GM23338 (cell line): ENCODE measurements around the gene MED12L.

Source experiments
- CTCF ChIP-seq, 2 experiments: fragments of 200-600 bp in 1 of 2; sonication (generic) in 1 of 2; conservative IDR thresholded peaks; 2 replicates each; pipeline versions ENCODE4 v1.5.1 to v1.6.1; 2016 to 2017; ENCODE audit warnings: antibody characterized with exemption in 2 of 2, low read depth in 2 of 2, mild to moderate bottlenecking in 2 of 2, moderate library complexity in 1 of 2
- EZH2 ChIP-seq: fragments of 200-600 bp; sonication (generic); IDR thresholded peaks from one replicate; pipeline ENCODE4 v1.8.0; 2017; ENCODE audit warnings: antibody characterized with exemption, mild to moderate bottlenecking, low read depth; ENCODE audit not compliant: unreplicated experiment
- EZH2phosphoT487 ChIP-seq: fragments of 200-600 bp; sonication (generic); IDR thresholded peaks from one replicate; pipeline ENCODE4 v1.8.1; 2018; ENCODE audit warnings: antibody characterized with exemption; ENCODE audit not compliant: unreplicated experiment
- POLR2AphosphoS5 ChIP-seq: IDR thresholded peaks from 2 replicates; pipeline ENCODE4 v1.6.1; 2016; ENCODE audit warnings: antibody characterized with exemption, low read depth
- REST ChIP-seq: IDR thresholded peaks from one replicate; pipeline ENCODE4 v1.6.1; 2018; ENCODE audit warnings: antibody characterized with exemption; ENCODE audit not compliant: unreplicated experiment

GRCh38 chr3:151460228-151460627 lies 374.8 kb downstream of the MED12L start:
- TF ChIP-seq CTCF (conservative IDR thresholded peaks at IDR 0.05; ENCODE audit: low read depth in 2 of 2) (no peak), POLR2AphosphoS5 (no peak), EZH2 (no peak), REST (no peak), EZH2phosphoT487 (no peak)
